RWPE2 (cell line): Measurements from ENCODE around the gene ZNF236.
"Not testable (repeated sequence)": the region's sequence is repeated elsewhere in the genome, so short reads cannot be mapped to it uniquely, and the experiment has no call there.

ENCODE experiments used
- ATAC-seq: fragments of 200-7000 bp; cut with Tn5 transposase; 3 replicates; pipeline ENCODE4 v1.9.1; 2021; ENCODE audit warnings: low read depth
- DNase-seq: peaks from one replicate; pipeline ENCODE4 v3.0.0-alpha.2; 2020; ENCODE audit warnings: low spot score
- H3K27ac ChIP-seq: fragments of 450-650 bp; 2 replicates; pipeline ENCODE4 v1.5.1; 2017; ENCODE audit warnings: mild to moderate bottlenecking; ENCODE audit not compliant: poor library complexity, severe bottlenecking
- H3K27me3 ChIP-seq: fragments of 250-450 bp; sonication (Bioruptor Pico); 2 replicates; pipeline ENCODE4 v1.5.1; 2021; ENCODE audit warnings: mild to moderate bottlenecking, moderate library complexity; ENCODE audit not compliant: insufficient read depth, poor library complexity, severe bottlenecking
- H3K36me3 ChIP-seq: fragments of 250-450 bp; sonication (Bioruptor Pico); 2 replicates; pipeline ENCODE4 v1.5.1; 2020; ENCODE audit warnings: low read depth, mild to moderate bottlenecking, moderate library complexity
- H3K4me1 ChIP-seq: fragments of 250-450 bp; sonication (Bioruptor Pico); 2 replicates; pipeline ENCODE4 v1.5.1; 2021; ENCODE audit warnings: mild to moderate bottlenecking, moderate library complexity; ENCODE audit not compliant: insufficient read depth, poor library complexity, severe bottlenecking
- H3K4me3 ChIP-seq: fragments of 250-450 bp; sonication (Bioruptor Pico); 2 replicates; pipeline ENCODE4 v1.5.1; 2021; ENCODE audit warnings: mild to moderate bottlenecking, moderate library complexity; ENCODE audit not compliant: severe bottlenecking
- H3K9me3 ChIP-seq: fragments of 250-450 bp; sonication (Bioruptor Pico); 2 replicates; pipeline ENCODE4 v1.5.1; 2021; ENCODE audit warnings: mild to moderate bottlenecking, moderate library complexity; ENCODE audit not compliant: severe bottlenecking
- TF ChIP-seq, protein P1 (sequence below): fragments of 450-650 bp; IDR thresholded peaks from one replicate; pipeline ENCODE4 v1.5.1; 2017; ENCODE audit warnings: mild to moderate bottlenecking, moderate library complexity; ENCODE audit not compliant: poor library complexity, severe bottlenecking

Gene ZNF236

DNA sequence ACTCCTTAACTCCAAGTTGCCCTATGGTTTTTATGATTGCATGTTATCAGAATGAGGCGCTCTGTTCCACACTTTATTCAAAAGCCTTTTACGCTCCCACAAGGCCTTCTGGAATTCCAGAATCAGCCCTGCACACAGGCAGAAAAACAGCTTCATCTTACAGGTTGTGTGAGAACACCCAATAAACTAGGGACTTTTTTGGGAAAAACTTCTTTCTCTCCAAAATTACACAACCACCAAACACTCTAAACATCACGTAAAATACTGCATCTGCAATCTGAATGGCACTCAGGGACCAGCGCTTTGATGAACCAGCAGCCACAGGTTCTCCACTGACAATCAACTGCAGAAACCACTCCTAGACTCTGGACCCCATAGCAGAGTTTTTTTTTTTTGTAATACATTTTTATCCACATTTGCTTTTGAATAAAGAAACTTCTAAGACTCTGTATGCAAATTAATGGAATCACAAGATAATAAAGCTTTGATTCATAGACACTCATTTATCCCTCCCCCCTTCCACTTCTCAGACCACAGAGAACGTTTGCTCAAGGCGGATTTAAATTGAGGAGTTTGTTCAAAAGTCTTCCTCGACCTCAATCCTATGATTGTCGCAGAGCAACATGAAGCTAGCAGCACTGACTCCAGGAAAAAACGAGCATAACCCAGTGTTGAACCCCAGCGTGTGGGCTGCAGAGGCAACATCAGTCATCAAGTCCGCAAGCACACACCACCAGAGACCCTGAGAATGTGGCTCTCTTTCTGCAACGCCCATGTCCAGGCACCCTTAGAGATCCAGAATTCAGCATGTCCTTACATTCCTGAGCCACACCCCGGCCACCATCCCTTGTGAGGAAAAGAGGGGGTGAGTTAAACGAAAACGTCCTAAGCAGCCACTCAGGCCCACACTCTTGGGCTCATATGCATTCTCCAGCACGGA, 193.7 kb downstream of the ZNF236 start:
- DNase-seq = no peak
- no peak overlapping the region for H3K4me3 ChIP-seq
- H3K36me3 ChIP-seq = peaks cover 3% of the 10 kb centered on the region; the same call in 1 of the 2 replicates
- H3K9me3 ChIP-seq = no peaks in the 10 kb centered on the region
- H3K27ac ChIP-seq = no peak overlapping the region
- H3K4me1 ChIP-seq = peaks cover 6% of the 10 kb centered on the region
- ATAC-seq = no peak
- H3K27me3 ChIP-seq = no peaks in the 10 kb centered on the region
- TF ChIP-seq, protein P1, sequence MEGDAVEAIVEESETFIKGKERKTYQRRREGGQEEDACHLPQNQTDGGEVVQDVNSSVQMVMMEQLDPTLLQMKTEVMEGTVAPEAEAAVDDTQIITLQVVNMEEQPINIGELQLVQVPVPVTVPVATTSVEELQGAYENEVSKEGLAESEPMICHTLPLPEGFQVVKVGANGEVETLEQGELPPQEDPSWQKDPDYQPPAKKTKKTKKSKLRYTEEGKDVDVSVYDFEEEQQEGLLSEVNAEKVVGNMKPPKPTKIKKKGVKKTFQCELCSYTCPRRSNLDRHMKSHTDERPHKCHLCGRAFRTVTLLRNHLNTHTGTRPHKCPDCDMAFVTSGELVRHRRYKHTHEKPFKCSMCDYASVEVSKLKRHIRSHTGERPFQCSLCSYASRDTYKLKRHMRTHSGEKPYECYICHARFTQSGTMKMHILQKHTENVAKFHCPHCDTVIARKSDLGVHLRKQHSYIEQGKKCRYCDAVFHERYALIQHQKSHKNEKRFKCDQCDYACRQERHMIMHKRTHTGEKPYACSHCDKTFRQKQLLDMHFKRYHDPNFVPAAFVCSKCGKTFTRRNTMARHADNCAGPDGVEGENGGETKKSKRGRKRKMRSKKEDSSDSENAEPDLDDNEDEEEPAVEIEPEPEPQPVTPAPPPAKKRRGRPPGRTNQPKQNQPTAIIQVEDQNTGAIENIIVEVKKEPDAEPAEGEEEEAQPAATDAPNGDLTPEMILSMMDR = no peak

- TF ChIP-seq, protein P1 = no peak
These were observed 194.6 kb downstream of the ZNF236 start for GRCh38 chr18:77016936-77017335.

GRCh38 chr18:77017355-77017754, 195.0 kb downstream of the ZNF236 start:
- Histone ChIP-seq H3K36me3 (peaks cover 3% of the 10 kb centered on the region; the same call in 1 of the 2 replicates), H3K27ac (no peak overlapping the region), H3K27me3 (no peaks in the 10 kb centered on the region), H3K9me3 (no peaks in the 10 kb centered on the region), H3K4me3 (no peak overlapping the region), H3K4me1 (peaks cover 6% of the 10 kb centered on the region)
- DNase-seq (no peak), ATAC-seq (no peak)
- TF ChIP-seq, protein P1 = no peak

More at GRCh38 chr18:77016936-77017335, 194.6 kb downstream of the ZNF236 start:
- Histone ChIP-seq H3K27me3 (no peaks in the 10 kb centered on the region), H3K9me3 (no peaks in the 10 kb centered on the region), H3K27ac (no peak overlapping the region), H3K4me1 (peaks cover 6% of the 10 kb centered on the region), H3K36me3 (peaks cover 3% of the 10 kb centered on the region; the same call in 1 of the 2 replicates), H3K4me3 (no peak overlapping the region)
- ATAC-seq (no peak), DNase-seq (no peak)

- not testable (repeated sequence) for H3K4me1 ChIP-seq, H3K27ac ChIP-seq, H3K4me3 ChIP-seq, ATAC-seq, H3K9me3 ChIP-seq, H3K36me3 ChIP-seq, H3K27me3 ChIP-seq, DNase-seq
These were observed 196.3 kb downstream of the ZNF236 start for GRCh38 chr18:77018650-77019049.

- Histone ChIP-seq H3K27me3 (no peaks in the 10 kb centered on the region), H3K4me3 (no peak overlapping the region), H3K36me3 (peaks cover 3% of the 10 kb centered on the region; the same call in 1 of the 2 replicates), H3K4me1 (no peaks in the 10 kb centered on the region), H3K27ac (no peak overlapping the region), H3K9me3 (no peaks in the 10 kb centered on the region)
- DNase-seq = no peak
- TF ChIP-seq, protein P1 = no peak
- no peak for ATAC-seq
These were observed 197.3 kb downstream of the ZNF236 start for GRCh38 chr18:77019641-77020040.
